SH-SY5Y (cell line): ENCODE data around the gene TCF12.

ENCODE experiments used
- GATA2 ChIP-seq: IDR thresholded peaks from 2 replicates; pipeline ENCODE4 v1.6.1; 2011; ENCODE audit warnings: mild to moderate bottlenecking, low read depth, low read length
- GATA3 ChIP-seq: IDR thresholded peaks from 2 replicates; pipeline ENCODE4 v1.6.1; 2011; ENCODE audit warnings: low read depth, mild to moderate bottlenecking, low read length, moderate library complexity

DNA sequence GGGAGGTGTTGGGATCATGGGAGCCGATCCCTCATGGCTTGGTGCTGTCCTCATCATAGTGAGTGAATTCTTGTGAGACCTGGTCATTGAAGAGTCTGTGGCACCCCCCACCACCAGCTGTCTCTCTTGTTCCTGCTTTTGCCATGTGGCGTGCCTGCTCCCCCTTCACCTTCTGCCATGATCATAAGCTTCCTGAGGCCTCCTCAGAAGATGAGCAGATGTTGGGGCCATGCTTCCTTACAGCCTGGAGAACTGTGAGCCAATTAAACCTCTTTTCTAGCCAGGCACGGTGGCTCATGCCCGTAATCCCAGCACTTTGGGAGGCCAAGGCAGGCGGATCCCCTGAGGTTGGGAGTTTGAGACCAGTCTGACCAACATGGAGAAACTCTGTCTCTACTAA, 420.9 kb downstream of the TCF12 start:
- no peak for TF ChIP-seq GATA3
- TF ChIP-seq GATA2, result no peak
